Breast epithelium (tissue), 4 donors: Measurements from ENCODE around the gene USP2. TPM values are rescaled to one million over a fixed set of nuclear protein-coding genes. Genes with fewer than 3 reads are reported as not detected.
A peak's percentile ranks its signal among the peaks of the same experiment; 100 is the strongest.

Experiments used
- DNase-seq, 2 donors: peaks; one replicate each; pipeline ENCODE4 v3.0.0-alpha.2; 2019; ENCODE audit warnings: low spot score in 2 of 2
- H3K27ac ChIP-seq, 2 donors: fragments of 200-600 bp; sonication (generic) in 1 of 2; one replicate each; pipeline ENCODE4 v1.5.1; 2016 to 2019; ENCODE audit warnings: mild to moderate bottlenecking in 1 of 2
- H3K27me3 ChIP-seq, 2 donors: fragments of 200-600 bp; sonication (generic) in 1 of 2; one replicate each; pipeline versions ENCODE4 v1.5.1 to v1.6.0; 2017 to 2019; ENCODE audit warnings: control low read depth in 1 of 2, mild to moderate bottlenecking in 1 of 2
- H3K36me3 ChIP-seq: fragments of 200-600 bp; one replicate; pipeline ENCODE4 v1.5.1; 2019
- H3K4me1 ChIP-seq, 2 donors: fragments of 200-600 bp; sonication (generic); one replicate each; pipeline ENCODE4 v1.5.1; 2016 to 2019; ENCODE audit warnings: control low read depth in 1 of 2
- H3K4me3 ChIP-seq, 3 donors: fragments of 200-600 bp; sonication (generic); 1 replicate in 2 of 3; 2 replicates in 1 of 3; pipeline ENCODE4 v1.5.1; 2016 to 2019; ENCODE audit warnings: mild to moderate bottlenecking in 3 of 3, moderate library complexity in 2 of 3
- H3K9me3 ChIP-seq, 2 donors: fragments of 200-600 bp; sonication (generic) in 1 of 2; one replicate each; pipeline ENCODE4 v1.5.1; 2016 to 2019; ENCODE audit warnings: control low read depth in 1 of 2
- POLR2A ChIP-seq: fragments of 450-650 bp; IDR thresholded peaks from one replicate; pipeline ENCODE4 v1.6.1; 2016; ENCODE audit warnings: antibody characterized with exemption, mild to moderate bottlenecking, moderate library complexity
- POLR2AphosphoS5 ChIP-seq, 3 donors: sonication (generic); formaldehyde crosslinking; IDR thresholded peaks; one replicate each; pipeline ENCODE4 v1.6.1; 2017; ENCODE audit warnings: antibody characterized with exemption in 3 of 3
- intact Hi-C: fragments of 100-400 bp; cut with DNase I; formaldehyde crosslinking; loops from one replicate; pipeline ENCODE4 v1.15.1; 2023; ENCODE audit warnings: low total_unique reads
- total RNA-seq, 3 donors: library from RNA; depleted of rRNA; stranded (reverse); fragments of >200 nt; gene quantifications; one replicate each; pipeline ENCODE4 v1.1.0, GENCODE V29; 2016
- TF ChIP-seq, protein P1 (sequence below), 3 donors: fragments of 450-650 bp; IDR thresholded peaks; one replicate each; pipeline ENCODE4 v1.5.1; 2016 to 2017; ENCODE audit warnings: antibody characterized with exemption in 3 of 3, mild to moderate bottlenecking in 3 of 3, moderate library complexity in 3 of 3

USP2 gene
- total RNA-seq, 3 donors from 2014 or later = 0.48 to 3.8 (median 2.0) TPM

DNA sequence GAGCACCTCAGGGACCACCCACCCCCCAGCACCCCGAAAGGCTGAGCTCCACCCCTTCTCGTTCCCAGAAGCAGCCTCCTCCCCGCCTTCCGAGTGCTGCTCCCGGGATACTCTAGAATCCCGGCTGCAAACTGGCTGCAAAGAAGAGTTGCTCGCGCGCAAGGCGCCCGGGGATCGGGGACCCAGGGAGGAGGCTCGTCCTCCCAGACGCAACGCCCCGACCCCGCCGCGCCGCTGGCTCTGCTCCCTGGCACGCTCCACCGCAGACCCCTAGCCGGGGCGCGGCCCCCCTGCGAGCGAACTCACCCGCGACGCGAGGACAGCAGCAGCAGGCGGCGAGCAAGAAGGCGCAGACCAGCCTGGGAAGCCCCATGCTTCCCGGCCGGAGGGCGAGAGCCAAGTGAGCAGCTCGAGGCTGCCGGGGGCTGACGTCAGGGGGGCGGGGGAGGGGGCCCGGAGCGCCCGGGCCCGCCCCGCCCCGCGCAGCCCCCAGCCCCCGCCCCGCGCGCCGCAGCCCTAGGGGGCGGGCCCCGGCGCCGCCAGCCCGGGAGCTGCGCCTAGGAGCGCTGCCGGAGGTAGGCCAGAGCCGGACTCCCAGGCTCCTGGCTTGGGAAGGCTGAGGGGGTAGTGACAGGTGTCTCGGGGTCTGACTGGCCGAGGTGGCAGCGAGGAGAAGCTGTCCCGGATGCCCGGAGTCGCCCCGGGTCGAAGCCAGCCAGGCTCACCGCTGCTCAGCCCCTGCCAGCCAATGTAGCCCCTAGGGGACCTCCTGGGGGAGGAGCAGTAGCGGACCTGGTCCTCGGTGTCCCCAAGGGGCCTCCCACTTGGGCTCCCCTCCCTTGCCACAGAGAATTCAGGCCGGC lies 64.5 kb downstream of the USP2 start, which contains the start of gene MCAM:
MCAM (minus strand) TSS at position 402 of the 863 bp plus-strand sequence; CDS start at position 373, 29 bp downstream.
- H3K36me3 ChIP-seq = no peaks in the 10 kb centered on the region
- peaks cover 5 to 15% of the 10 kb centered on the region in 2 donors for H3K4me1 ChIP-seq
- intact Hi-C loops = no loop called here
- no peaks in the 10 kb centered on the region for H3K9me3 ChIP-seq
- TF ChIP-seq POLR2A (no peak), POLR2AphosphoS5 (IDR thresholded peaks at IDR 0.05) (no peak)
- TF ChIP-seq, protein P1, sequence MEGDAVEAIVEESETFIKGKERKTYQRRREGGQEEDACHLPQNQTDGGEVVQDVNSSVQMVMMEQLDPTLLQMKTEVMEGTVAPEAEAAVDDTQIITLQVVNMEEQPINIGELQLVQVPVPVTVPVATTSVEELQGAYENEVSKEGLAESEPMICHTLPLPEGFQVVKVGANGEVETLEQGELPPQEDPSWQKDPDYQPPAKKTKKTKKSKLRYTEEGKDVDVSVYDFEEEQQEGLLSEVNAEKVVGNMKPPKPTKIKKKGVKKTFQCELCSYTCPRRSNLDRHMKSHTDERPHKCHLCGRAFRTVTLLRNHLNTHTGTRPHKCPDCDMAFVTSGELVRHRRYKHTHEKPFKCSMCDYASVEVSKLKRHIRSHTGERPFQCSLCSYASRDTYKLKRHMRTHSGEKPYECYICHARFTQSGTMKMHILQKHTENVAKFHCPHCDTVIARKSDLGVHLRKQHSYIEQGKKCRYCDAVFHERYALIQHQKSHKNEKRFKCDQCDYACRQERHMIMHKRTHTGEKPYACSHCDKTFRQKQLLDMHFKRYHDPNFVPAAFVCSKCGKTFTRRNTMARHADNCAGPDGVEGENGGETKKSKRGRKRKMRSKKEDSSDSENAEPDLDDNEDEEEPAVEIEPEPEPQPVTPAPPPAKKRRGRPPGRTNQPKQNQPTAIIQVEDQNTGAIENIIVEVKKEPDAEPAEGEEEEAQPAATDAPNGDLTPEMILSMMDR (IDR thresholded peaks at IDR 0.05) = no peak
- DNase-seq = no peak
- H3K4me3 ChIP-seq = peak within 1 kb of the TSS; percentile 50 to 81 (median 61)
- H3K27ac ChIP-seq = peak within 1 kb of the TSS; percentile 90 to 96
- H3K27me3 ChIP-seq = peaks cover 0 to 3% of the 10 kb centered on the region in 2 donors

DNA sequence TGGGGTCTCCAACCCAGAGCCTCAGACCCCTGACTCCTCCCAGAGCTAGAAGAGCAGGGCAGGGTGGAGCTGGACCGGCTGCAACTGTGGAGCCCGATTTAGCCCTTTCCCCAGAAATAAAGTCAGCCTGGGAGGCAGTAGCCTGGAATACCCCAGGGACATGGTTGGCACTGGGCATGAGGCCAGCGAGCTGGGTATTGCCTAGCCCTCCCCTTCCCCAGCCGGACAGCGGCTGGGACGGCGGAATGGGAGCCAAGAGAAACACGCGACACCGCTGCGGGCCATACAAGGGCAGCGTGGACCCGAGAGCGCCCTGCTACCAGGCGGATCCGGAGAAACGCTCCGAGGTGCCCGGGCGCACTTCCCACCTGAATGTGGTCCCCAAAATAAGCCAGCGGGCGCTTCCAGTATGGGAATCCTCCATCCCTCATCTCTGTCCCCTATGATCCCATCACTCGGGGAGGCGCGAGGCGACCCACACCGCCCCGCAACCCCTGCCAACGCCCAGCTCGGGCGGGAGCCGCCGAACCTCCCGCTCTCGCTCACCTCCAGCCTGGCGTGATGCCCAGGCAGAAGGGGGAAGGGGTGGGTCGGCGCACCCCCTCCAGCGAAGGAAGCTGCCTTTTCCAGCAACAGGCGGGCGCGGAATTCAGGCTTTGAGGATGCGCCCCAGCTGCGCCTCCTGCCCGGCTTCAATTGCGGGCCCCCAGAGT lies 65.3 kb downstream of the USP2 start:
- H3K9me3 ChIP-seq = no peaks in the 10 kb centered on the region
- H3K4me3 ChIP-seq = peak overlapping the region; percentile 50 to 81 (median 61)
- H3K27me3 ChIP-seq = peaks cover 0 to 3% of the 10 kb centered on the region in 2 donors
- H3K4me1 ChIP-seq = peaks cover 5 to 12% of the 10 kb centered on the region in 2 donors
- peak in 1 of 2 donors; percentile 61 for DNase-seq
- H3K27ac ChIP-seq = peak overlapping the region; percentile 90 to 96
- intact Hi-C loops = no loop called here
- TF ChIP-seq POLR2A (no peak), POLR2AphosphoS5 (IDR thresholded peaks at IDR 0.05) (peak in 1 of 3 donors; percentile 4)
- no peaks in the 10 kb centered on the region for H3K36me3 ChIP-seq

DNA sequence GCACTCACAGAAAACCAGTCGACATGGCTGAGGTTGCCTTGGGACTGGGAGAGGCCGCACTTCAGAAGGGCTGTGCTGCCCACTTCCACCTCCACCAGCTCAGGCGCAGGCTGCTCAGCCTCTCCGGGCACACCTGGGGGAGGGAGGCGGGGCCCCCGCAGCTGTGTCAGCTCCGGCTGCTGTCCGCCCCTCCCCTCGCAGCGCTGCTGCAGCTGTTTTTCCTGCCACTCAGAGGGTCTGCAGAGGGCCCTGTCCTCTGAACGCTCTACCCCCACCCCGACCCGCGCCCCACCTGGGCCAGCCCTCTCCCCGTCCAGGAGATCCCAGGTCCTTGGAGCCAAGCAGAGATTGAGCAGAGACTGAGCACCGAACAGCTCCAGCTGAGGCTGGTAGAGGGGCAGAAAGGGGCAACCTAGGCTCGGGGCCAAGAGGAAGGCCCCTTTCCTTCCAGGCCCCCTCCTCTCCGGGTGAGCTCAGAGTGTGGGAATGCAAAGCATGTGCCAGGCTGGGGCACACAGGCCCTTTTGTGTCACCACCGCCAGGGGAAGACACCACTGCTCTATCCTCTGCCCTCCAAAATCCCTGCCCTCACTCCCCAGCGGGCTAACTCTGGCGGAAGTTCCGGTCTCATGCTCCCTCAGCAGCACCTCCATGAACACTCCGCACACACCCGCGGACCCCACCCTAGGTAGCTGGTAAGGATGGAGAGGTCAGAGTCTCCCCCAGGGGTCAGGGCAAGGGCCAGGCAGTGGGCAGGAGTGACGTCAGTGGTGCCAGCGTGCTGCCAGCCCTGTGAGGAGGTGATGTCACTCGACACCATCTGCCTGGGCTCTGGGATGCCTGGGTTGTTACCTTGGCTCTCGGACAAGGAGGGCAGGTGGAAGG lies 66.1 kb downstream of the USP2 start:
- TF ChIP-seq POLR2A (no peak), POLR2AphosphoS5 (IDR thresholded peaks at IDR 0.05) (peak in 2 of 3 donors; percentile 24 to 66)
- TF ChIP-seq, protein P1 (IDR thresholded peaks at IDR 0.05) = peak; percentile 17 to 67 (median 22)
- H3K36me3 ChIP-seq = no peaks in the 10 kb centered on the region
- peak in 1 of 2 donors; percentile 82 for DNase-seq
- no peaks in the 10 kb centered on the region for H3K27me3 ChIP-seq
- H3K9me3 ChIP-seq = no peaks in the 10 kb centered on the region
- H3K27ac ChIP-seq = peak overlapping the region; percentile 90 to 96
- H3K4me1 ChIP-seq = peaks cover 5 to 12% of the 10 kb centered on the region in 2 donors
- intact Hi-C loops = no loop called here
- peak overlapping the region; percentile 50 to 81 (median 61) for H3K4me3 ChIP-seq

DNA sequence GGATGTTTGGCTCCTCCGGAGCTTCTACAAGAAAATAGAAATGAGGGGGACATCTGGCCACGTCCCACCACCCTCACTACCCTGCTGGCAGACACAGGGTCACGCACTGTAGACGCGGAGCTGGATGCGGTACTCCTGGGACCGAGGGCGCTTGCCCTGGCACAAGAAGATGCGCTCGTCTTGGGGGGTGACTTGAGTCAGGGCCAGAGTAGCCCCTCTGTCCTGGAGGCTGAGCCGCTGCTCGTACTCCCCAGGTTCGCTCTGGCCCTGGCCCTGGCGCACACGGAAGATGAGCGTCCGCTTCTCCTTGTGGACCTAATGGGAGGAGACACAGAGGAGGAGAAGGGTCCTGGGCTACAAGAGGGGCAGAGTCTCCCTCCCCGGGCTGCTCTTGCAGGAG lies 66.8 kb downstream of the USP2 start:
- H3K9me3 ChIP-seq = no peaks in the 10 kb centered on the region
- no peak for DNase-seq
- H3K27me3 ChIP-seq = no peaks in the 10 kb centered on the region
- H3K4me1 ChIP-seq = peaks cover 5 to 12% of the 10 kb centered on the region in 2 donors
- intact Hi-C loops = no loop called here
- TF ChIP-seq POLR2AphosphoS5 (IDR thresholded peaks at IDR 0.05) (no peak), POLR2A (no peak)
- TF ChIP-seq, protein P1 (IDR thresholded peaks at IDR 0.05) = no peak
- peak overlapping the region; percentile 90 to 96 for H3K27ac ChIP-seq
- H3K36me3 ChIP-seq = no peaks in the 10 kb centered on the region
- peak overlapping the region; percentile 50 to 81 (median 61) for H3K4me3 ChIP-seq

DNA sequence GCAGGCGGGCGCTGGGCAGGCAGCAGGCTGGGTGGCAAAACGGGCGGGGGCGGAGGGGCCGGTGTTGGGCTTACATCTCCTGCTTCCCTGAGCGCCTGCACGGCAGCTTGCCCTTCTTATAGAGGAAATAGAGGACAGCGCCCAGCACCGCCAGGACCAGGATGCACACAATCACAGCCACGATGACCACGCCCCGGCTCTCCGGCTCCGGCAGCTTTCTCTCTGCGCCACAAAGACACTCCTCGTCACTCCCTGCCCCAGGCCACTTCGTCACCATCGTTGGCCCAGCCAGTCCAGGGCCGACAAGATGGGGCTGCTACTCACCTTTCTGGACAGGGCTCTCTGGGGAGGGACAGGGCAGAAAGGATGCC lies 70.8 kb downstream of the USP2 start:
- Histone ChIP-seq H3K4me1 (no peaks in the 10 kb centered on the region), H3K27ac (peak overlapping the region; percentile 68 to 74), H3K36me3 (no peaks in the 10 kb centered on the region), H3K27me3 (no peaks in the 10 kb centered on the region), H3K9me3 (no peaks in the 10 kb centered on the region), H3K4me3 (no peak overlapping the region)
- intact Hi-C loops = no loop called here
- TF ChIP-seq, protein P1 (IDR thresholded peaks at IDR 0.05) = no peak
- TF ChIP-seq POLR2A (no peak), POLR2AphosphoS5 (IDR thresholded peaks at IDR 0.05) (no peak)
- DNase-seq = peak in 1 of 2 donors; percentile 61
